Heart left ventricle (tissue), 16 donors: Measurements from ENCODE around the gene LAMB1. TPM values are rescaled to one million over a fixed set of nuclear protein-coding genes. Genes with fewer than 3 reads are reported as not detected.

ENCODE experiments used
- ATAC-seq, 4 donors: fragments of 200-7000 bp; cut with Tn5 transposase; one replicate each; pipeline ENCODE4 v1.9.1; 2020 to 2022; ENCODE audit warnings: moderate library complexity in 4 of 4, mild to moderate bottlenecking in 3 of 4, moderate number of reproducible peaks in 1 of 4
- DNase-seq, 5 donors: peaks; one replicate each; pipeline ENCODE4 v3.0.0-alpha.2; 2020
- H3K27ac ChIP-seq, 12 donors: fragments of 200-600 bp; sonication (generic) in 4 of 12; one replicate each; pipeline versions ENCODE4 v1.5.0 to v1.8.0; 2016 to 2022; ENCODE audit warnings: mild to moderate bottlenecking in 2 of 12
- H3K27me3 ChIP-seq, 9 donors: fragments of 200-600 bp; sonication (generic) in 2 of 9; one replicate each; pipeline versions ENCODE4 v1.5.1 to v1.8.0; 2016 to 2022; ENCODE audit warnings: mild to moderate bottlenecking in 3 of 9
- H3K36me3 ChIP-seq, 9 donors: fragments of 200-600 bp; sonication (generic) in 2 of 9; one replicate each; pipeline versions ENCODE4 v1.5.0 to v1.8.0; 2018 to 2022; ENCODE audit warnings: mild to moderate bottlenecking in 2 of 9
- H3K4me1 ChIP-seq, 12 donors: fragments of 200-600 bp; sonication (generic) in 4 of 12; one replicate each; pipeline versions ENCODE4 v1.5.0 to v1.8.0; 2016 to 2022; ENCODE audit warnings: mild to moderate bottlenecking in 3 of 12
- H3K4me3 ChIP-seq, 12 donors: fragments of 200-600 bp; sonication (generic) in 4 of 12; one replicate each; pipeline versions ENCODE4 v1.5.0 to v1.8.0; 2017 to 2022; ENCODE audit warnings: mild to moderate bottlenecking in 9 of 12, moderate library complexity in 4 of 12
- H3K9me3 ChIP-seq, 12 donors: fragments of 200-600 bp; sonication (generic) in 4 of 12; one replicate each; pipeline versions ENCODE4 v1.5.0 to v1.8.0; 2016 to 2022; ENCODE audit warnings: mild to moderate bottlenecking in 1 of 12
- POLR2A ChIP-seq, 2 donors: fragments of 450-650 bp; IDR thresholded peaks; one replicate each; pipeline ENCODE4 v1.6.1; 2017; ENCODE audit warnings: antibody characterized with exemption in 2 of 2, mild to moderate bottlenecking in 2 of 2, moderate library complexity in 2 of 2
- WGBS, 4 donors: extraction: QIAGEN DNeasy Blood & Tissue Kit in 2 of 4; methylation state at CpG; one replicate each; pipeline versions ENCODE4 v1.1.5 to v1.1.7; 2013 to 2018; 5-methylcytosine and 5-hydroxymethylcytosine counted together
- intact Hi-C, 10 donors: fragments of 100-400 bp; cut with DNase I; formaldehyde crosslinking; loops; one replicate each; pipeline versions ENCODE4 v1.11.1 to v1.14.2; 2022
- polyA plus RNA-seq, 2 donors: library from polyadenylated mRNA; stranded (reverse); fragments of 200-250 nt; gene quantifications; one replicate each; pipeline ENCODE4 v1.2.3, GENCODE V29; 2013
- total RNA-seq, 9 donors: library from RNA; depleted of rRNA in 2 of 9; stranded (reverse); fragments of >200 nt in 2 of 9; fragmentation: NEBNext Ultra II Directional in 3 of 9; extraction: Animal tissue kit (Norgen Biotek cat#: 25700) in 3 of 9; gene quantifications; one replicate each; pipeline versions ENCODE4 v1.1.0 to v1.2.4, GENCODE V29; 2016 to 2023
- TF ChIP-seq, protein P1 (sequence below), 12 donors: fragments of 200-600 bp; sonication (generic) in 4 of 12; IDR thresholded peaks; one replicate each; pipeline versions ENCODE4 v1.5.0 to v1.8.0; 2018 to 2022; ENCODE audit warnings: antibody characterized with exemption in 12 of 12, mild to moderate bottlenecking in 5 of 12
- donor health status: ischemic (EF 13 %, LVEDD 7.1; RV severe dilation, severe dysfunction).
- donor health status: healthy with polysubstance abuse.
- donor health status: DM: no; HTN: yes; CAD: no.
- donor health status: DM: no; HTN: no; CAD: no.
- donor health status: ischemic (EF 25% LVEDD 6.9; RV normal size, moderate dysfunction).
- donor health status: ischemic (EF 25% LVEDD 5.7; RV mildly dilated, moderate dysfunction).
- donor health status: healthy.
- donor health status: DM: yes; HTN: yes; CAD: no.
- donor health status: ischemic (EF 35%, LVEDD 5.7; RV mildly dilated, moderate dysfunction).
- donor health status: nonischemic (EF 11% LVEDD 7.7; RV severe dilation, severe dysfunction).
- donor health status: DM: yes; HTN: yes; CAD: no.
- donor health status: PGD.
- donor health status: ischemic (EF 29% LVEDD 5.4; RV normal size, mild dysfunction).
- donor health status: nonischemic (EF 23%, LVEDD 6.1; RV moderate dilation, normal function).

LAMB1 gene
- total and polyA plus RNA-seq, 11 donors = 29.1 to 121 (median 55.9) TPM

DNA sequence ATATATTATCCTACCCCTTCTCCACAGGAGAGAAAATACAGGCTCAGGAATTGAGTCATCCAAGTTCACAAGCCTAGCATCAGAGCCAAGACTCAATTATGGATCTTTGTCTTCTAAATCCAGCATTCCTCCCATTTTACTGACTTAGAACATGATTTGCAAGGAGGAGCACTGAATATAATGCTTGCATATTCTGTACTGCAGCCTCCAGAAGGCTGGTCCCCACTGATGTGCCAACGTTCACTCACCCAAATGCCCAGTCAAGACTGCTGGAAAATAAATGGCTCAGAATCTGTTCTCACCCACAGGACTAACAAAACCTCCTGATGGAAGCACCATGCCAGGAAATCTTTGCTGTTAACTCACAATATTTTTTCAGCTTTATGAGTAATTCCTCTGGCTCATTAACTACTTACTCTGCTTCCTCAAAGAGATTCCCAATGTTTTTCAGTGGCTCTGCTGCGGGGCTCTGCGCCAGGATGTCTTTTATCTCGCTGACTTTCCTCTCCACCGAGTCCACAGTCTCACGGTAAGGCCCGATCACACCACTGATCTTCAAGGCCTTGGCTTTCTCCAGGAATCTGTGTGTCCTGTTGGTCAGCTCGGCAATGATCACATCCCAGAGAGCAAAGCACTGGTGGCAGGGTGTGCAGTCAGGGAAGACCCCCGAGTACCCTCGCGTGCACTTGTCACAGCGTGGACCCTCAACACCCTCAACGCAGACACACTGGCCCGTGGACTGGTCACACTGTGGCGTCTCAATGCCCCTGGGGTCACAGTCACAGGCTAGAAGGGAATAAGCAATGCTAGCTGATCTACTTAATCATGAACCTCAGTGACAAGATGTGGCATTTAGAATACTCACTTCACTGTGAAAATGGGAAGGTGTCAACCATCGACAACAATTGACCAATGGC lies 63.1 kb downstream of the LAMB1 start:
- Histone ChIP-seq H3K27me3 (no peaks in the 10 kb centered on the region), H3K36me3 (peaks cover 0 to 83% (median 63%) of the 10 kb centered on the region in 9 donors), H3K9me3 (no peaks in the 10 kb centered on the region), H3K4me1 (peaks cover 0 to 70% (median 48%) of the 10 kb centered on the region in 12 donors), H3K4me3 (no peak overlapping the region), H3K27ac (peak overlapping the region in 11 of 12 donors; percentile 31 to 85 (median 65))
- peak; percentile 27 to 67 (median 58) for ATAC-seq
- peak; percentile 58 to 73 (median 63) for DNase-seq
- 70 to 78% (median 76%) methylated on average over 13 to 16 of the region's 16 CpGs for WGBS, 4 donors
- intact Hi-C loops = loop anchor here in 2 of 10 donors (10.0 kb wide), 1 partner anchor 205 kb away; no protein-coding TSS in a partner anchor
- TF ChIP-seq POLR2A (IDR thresholded peaks at IDR 0.05) = no peak
- TF ChIP-seq, protein P1, sequence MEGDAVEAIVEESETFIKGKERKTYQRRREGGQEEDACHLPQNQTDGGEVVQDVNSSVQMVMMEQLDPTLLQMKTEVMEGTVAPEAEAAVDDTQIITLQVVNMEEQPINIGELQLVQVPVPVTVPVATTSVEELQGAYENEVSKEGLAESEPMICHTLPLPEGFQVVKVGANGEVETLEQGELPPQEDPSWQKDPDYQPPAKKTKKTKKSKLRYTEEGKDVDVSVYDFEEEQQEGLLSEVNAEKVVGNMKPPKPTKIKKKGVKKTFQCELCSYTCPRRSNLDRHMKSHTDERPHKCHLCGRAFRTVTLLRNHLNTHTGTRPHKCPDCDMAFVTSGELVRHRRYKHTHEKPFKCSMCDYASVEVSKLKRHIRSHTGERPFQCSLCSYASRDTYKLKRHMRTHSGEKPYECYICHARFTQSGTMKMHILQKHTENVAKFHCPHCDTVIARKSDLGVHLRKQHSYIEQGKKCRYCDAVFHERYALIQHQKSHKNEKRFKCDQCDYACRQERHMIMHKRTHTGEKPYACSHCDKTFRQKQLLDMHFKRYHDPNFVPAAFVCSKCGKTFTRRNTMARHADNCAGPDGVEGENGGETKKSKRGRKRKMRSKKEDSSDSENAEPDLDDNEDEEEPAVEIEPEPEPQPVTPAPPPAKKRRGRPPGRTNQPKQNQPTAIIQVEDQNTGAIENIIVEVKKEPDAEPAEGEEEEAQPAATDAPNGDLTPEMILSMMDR (IDR thresholded peaks at IDR 0.05) = no peak

DNA sequence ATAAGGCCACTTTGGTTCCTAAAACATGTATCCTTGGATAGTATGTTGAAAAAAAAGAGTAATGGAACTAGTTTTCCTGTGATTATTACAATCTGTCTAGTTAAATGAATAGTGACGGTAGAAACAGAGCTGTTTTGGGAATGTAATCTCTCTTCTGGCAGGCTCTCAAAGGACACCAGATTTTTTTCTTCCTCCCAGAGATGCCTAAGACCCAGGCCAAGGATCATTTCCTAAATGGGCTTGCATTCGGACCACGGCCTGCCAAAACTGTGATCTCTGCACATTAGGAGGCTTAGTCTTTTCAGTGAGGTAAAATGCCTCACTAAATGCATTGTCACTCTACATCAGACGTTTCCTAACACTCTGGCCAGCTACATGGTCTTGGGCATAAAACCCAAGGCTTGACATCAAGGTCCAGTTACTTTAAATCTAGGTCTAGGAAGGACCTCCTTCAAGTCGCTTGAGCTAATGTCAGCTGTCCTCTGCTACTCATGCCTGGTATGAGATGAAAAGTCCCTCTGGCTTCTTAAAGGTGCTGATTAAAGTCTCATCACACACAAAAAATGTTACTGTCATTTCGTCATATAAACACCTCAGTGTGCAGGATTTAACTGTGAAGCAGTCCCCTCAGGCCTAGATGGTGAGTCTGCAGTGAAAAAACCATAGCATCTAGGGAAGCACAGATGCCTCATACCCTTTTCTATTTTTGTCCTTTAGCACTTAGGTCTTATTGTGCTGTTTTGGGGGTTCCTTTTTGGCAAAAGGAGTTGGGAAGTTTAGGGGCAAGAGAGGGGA lies 64.3 kb downstream of the LAMB1 start:
- 37 to 60% (median 39%) methylated on average over 6 of the region's 6 CpGs for WGBS, 4 donors
- H3K27ac ChIP-seq = peak overlapping the region; percentile 28 to 85 (median 65)
- TF ChIP-seq, protein P1 (IDR thresholded peaks at IDR 0.05) = no peak
- TF ChIP-seq POLR2A (IDR thresholded peaks at IDR 0.05) = no peak
- intact Hi-C loops = loop anchor here in 1 of 10 donors (10.0 kb wide), 1 partner anchor 206 kb away; no protein-coding TSS in a partner anchor
- peak in 4 of 5 donors; percentile 51 to 63 (median 54) for DNase-seq
- peaks cover 0 to 83% (median 63%) of the 10 kb centered on the region in 9 donors for H3K36me3 ChIP-seq
- ATAC-seq = peak; percentile 34 to 66 (median 58)
- H3K4me1 ChIP-seq = peaks cover 0 to 64% (median 42%) of the 10 kb centered on the region in 12 donors
- no peaks in the 10 kb centered on the region for H3K9me3 ChIP-seq
- H3K4me3 ChIP-seq = no peak overlapping the region
- H3K27me3 ChIP-seq = no peaks in the 10 kb centered on the region

DNA sequence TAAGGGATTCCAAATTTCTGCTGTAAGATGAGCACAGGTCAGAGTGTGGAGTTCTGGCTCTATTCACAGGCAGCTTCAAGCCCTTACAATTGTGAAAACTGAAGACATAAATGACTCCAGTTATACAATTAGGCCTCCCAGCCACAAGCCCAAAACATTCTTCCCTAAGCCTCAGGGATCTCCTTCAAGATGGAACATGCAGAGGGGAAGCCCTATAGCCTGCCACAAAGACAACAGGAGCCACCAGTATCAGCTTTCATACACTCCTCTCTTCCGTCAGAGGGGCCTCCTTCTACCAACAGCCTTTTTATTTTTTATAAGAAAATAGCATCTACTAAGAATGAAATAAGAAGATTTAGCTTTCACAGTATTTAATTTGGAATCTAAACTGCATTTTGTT lies 65.4 kb downstream of the LAMB1 start:
- no peaks in the 10 kb centered on the region for H3K27me3 ChIP-seq
- H3K4me3 ChIP-seq = no peak overlapping the region
- no peak for DNase-seq
- H3K36me3 ChIP-seq = peaks cover 0 to 82% (median 64%) of the 10 kb centered on the region in 9 donors
- no peak for ATAC-seq
- intact Hi-C loops = loop anchor here in 1 of 10 donors (10.0 kb wide), 1 partner anchor 207 kb away; no protein-coding TSS in a partner anchor
- peaks cover 0 to 67% (median 43%) of the 10 kb centered on the region in 12 donors for H3K4me1 ChIP-seq
- H3K27ac ChIP-seq = peak overlapping the region in 10 of 12 donors; percentile 22 to 85 (median 64)
- TF ChIP-seq, protein P1 (IDR thresholded peaks at IDR 0.05) = no peak
- TF ChIP-seq POLR2A (IDR thresholded peaks at IDR 0.05) = no peak
- no peaks in the 10 kb centered on the region for H3K9me3 ChIP-seq
- WGBS, 4 donors = 84 to 91% (median 90%) methylated on average over 1 of the region's 1 CpG
